Astrocyte (in vitro differentiated cells and primary cell): ENCODE data around the gene CCDC57. TPM values are rescaled to one million over a fixed set of nuclear protein-coding genes. Genes with fewer than 3 reads are reported as not detected.

Experiments used
- DNase-seq: peaks from one replicate; pipeline ENCODE4 v3.0.0-alpha.2; 2010; ENCODE audit warnings: low read depth
- FAIRE-seq: peaks from 2 replicates; lab custom pipeline; 2011; peaks lifted over from hg19 to GRCh38; lab: Jason Lieb, UNC
- H2AFZ ChIP-seq: 2 replicates; pipeline ENCODE4 v1.6.0; 2012; ENCODE audit warnings: low read depth, low read length, inconsistent platforms
- H3K27ac ChIP-seq: 2 replicates; pipeline ENCODE4 v1.5.1; 2011; ENCODE audit warnings: low read depth, low read length, inconsistent platforms
- H3K27me3 ChIP-seq: 2 replicates; pipeline ENCODE4 v1.6.0; 2011; ENCODE audit warnings: low read length, inconsistent platforms; ENCODE audit not compliant: insufficient read depth
- H3K36me3 ChIP-seq: 2 replicates; pipeline ENCODE4 v1.5.1; 2011; ENCODE audit warnings: low read length, inconsistent platforms; ENCODE audit not compliant: insufficient read depth
- H3K4me1 ChIP-seq: 2 replicates; pipeline ENCODE4 v1.5.1; 2011; ENCODE audit warnings: low read length, inconsistent platforms; ENCODE audit not compliant: insufficient read depth
- H3K4me2 ChIP-seq: 2 replicates; pipeline ENCODE4 v1.6.0; 2012; ENCODE audit warnings: low read length, inconsistent platforms
- H3K4me3 ChIP-seq: 2 replicates; pipeline ENCODE4 v1.5.1; 2011; ENCODE audit warnings: low read depth, mild to moderate bottlenecking, low read length, inconsistent platforms; ENCODE audit not compliant: insufficient read depth
- H3K79me2 ChIP-seq: 2 replicates; pipeline ENCODE4 v1.6.0; 2012; ENCODE audit warnings: mild to moderate bottlenecking, low read length, inconsistent platforms; ENCODE audit not compliant: insufficient read depth
- H3K9ac ChIP-seq: 2 replicates; pipeline ENCODE4 v1.6.0; 2012; ENCODE audit warnings: mild to moderate bottlenecking, low read length, inconsistent platforms
- H3K9me3 ChIP-seq: 2 replicates; pipeline ENCODE4 v1.5.1; 2012; ENCODE audit warnings: low read depth, mild to moderate bottlenecking, low read length, inconsistent platforms; ENCODE audit not compliant: insufficient read depth
- H4K20me1 ChIP-seq: 2 replicates; pipeline ENCODE4 v1.6.0; 2012; ENCODE audit warnings: low read length, inconsistent platforms; ENCODE audit not compliant: insufficient read depth
- H3K27ac Mint-ChIP-seq: one replicate; pipeline ENCODE4 v1.8.0; 2021; ENCODE audit warnings: mild to moderate bottlenecking, mixed read lengths; ENCODE audit not compliant: unreplicated experiment
- H3K27me3 Mint-ChIP-seq: one replicate; pipeline ENCODE4 v1.8.0; 2021; ENCODE audit warnings: low read depth, mixed read lengths; ENCODE audit not compliant: unreplicated experiment
- H3K36me3 Mint-ChIP-seq: one replicate; pipeline ENCODE4 v1.8.0; 2021; ENCODE audit warnings: low read depth, mixed read lengths; ENCODE audit not compliant: unreplicated experiment
- H3K4me1 Mint-ChIP-seq: one replicate; pipeline ENCODE4 v1.8.0; 2021; ENCODE audit warnings: low read depth, mixed read lengths; ENCODE audit not compliant: unreplicated experiment
- H3K4me3 Mint-ChIP-seq: one replicate; pipeline ENCODE4 v1.8.0; 2021; ENCODE audit warnings: mild to moderate bottlenecking, moderate library complexity, mixed read lengths; ENCODE audit not compliant: unreplicated experiment
- H3K9me3 Mint-ChIP-seq: one replicate; pipeline ENCODE4 v1.8.0; 2021; ENCODE audit warnings: mild to moderate bottlenecking, mixed read lengths; ENCODE audit not compliant: unreplicated experiment
- CTCF ChIP-seq: IDR thresholded peaks from 2 replicates; pipeline ENCODE4 v1.5.1; 2011; ENCODE audit warnings: low read depth, mild to moderate bottlenecking, inconsistent platforms, low read length, moderate library complexity; ENCODE audit not compliant: insufficient read depth
- EZH2 ChIP-seq: IDR thresholded peaks from 2 replicates; pipeline ENCODE4 v1.6.1; 2012; ENCODE audit warnings: mild to moderate bottlenecking, low read length, inconsistent platforms; ENCODE audit not compliant: insufficient read depth
- total RNA-seq: library from RNA; stranded (reverse); gene quantifications from 2 replicates; pipeline ENCODE4 v1.2.1, GENCODE V29; 2021

CCDC57 gene
- total RNA-seq, 1 donor from 2014 or later = 20.4 TPM

GRCh38 chr17:82059272-82060000 is 153.2 kb downstream of the CCDC57 start:
- Histone ChIP-seq H4K20me1 (peaks cover 57% of the 10 kb centered on the region), H3K27me3 (no peaks in the 10 kb centered on the region), H3K9me3 (no peaks in the 10 kb centered on the region), H3K4me2 (no peak overlapping the region), H3K9ac (no peak overlapping the region), H3K79me2 (peaks cover 19% of the 10 kb centered on the region), H3K27ac (no peak overlapping the region), H3K36me3 (peaks cover 5% of the 10 kb centered on the region), H3K4me3 (no peak overlapping the region), H3K4me1 (no peaks in the 10 kb centered on the region), H2AFZ (no peak overlapping the region)
- no peaks in the 10 kb centered on the region for H3K9me3 Mint-ChIP-seq
- peaks cover 3% of the 10 kb centered on the region for H3K36me3 Mint-ChIP-seq
- no peak overlapping the region for H3K4me3 Mint-ChIP-seq
- H3K27ac Mint-ChIP-seq = no peak overlapping the region
- no peak for FAIRE-seq
- no peaks in the 10 kb centered on the region for H3K4me1 Mint-ChIP-seq
- TF ChIP-seq EZH2 = no peak
- TF ChIP-seq CTCF = no peak
- no peak for DNase-seq
- H3K27me3 Mint-ChIP-seq = no peaks in the 10 kb centered on the region

DNA sequence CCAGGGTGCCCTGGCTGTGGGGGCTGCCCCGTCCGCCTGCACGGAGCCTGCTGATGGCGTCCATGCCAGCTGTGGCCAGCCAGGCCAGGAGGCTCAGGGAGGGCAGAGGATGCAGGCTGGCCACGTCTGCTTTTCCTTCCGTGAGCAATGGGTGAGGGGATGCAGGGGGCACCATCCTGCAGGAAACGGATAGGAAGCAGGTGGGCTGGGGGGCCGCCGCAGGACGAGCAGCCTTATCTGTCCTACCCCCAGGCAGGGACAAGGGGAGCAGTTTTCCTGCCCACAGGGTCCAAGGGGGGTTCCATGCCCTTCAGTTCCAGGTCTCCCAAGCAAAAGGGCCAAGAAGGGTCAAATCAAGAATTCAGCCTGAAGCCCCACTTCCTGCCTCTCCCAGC is 153.8 kb downstream of the CCDC57 start:
- FAIRE-seq = no peak
- Histone ChIP-seq H3K27ac (no peak overlapping the region), H3K79me2 (peaks cover 19% of the 10 kb centered on the region), H4K20me1 (peaks cover 52% of the 10 kb centered on the region), H3K4me1 (no peaks in the 10 kb centered on the region), H3K4me3 (no peak overlapping the region), H3K36me3 (peaks cover 5% of the 10 kb centered on the region), H3K27me3 (no peaks in the 10 kb centered on the region), H2AFZ (no peak overlapping the region), H3K9ac (no peak overlapping the region), H3K9me3 (no peaks in the 10 kb centered on the region), H3K4me2 (no peak overlapping the region)
- no peaks in the 10 kb centered on the region for H3K4me1 Mint-ChIP-seq
- H3K36me3 Mint-ChIP-seq = peaks cover 3% of the 10 kb centered on the region
- DNase-seq = no peak
- H3K27me3 Mint-ChIP-seq = no peaks in the 10 kb centered on the region
- no peak overlapping the region for H3K4me3 Mint-ChIP-seq
- TF ChIP-seq CTCF (no peak), EZH2 (no peak)
- no peaks in the 10 kb centered on the region for H3K9me3 Mint-ChIP-seq
- H3K27ac Mint-ChIP-seq = no peak overlapping the region

DNA sequence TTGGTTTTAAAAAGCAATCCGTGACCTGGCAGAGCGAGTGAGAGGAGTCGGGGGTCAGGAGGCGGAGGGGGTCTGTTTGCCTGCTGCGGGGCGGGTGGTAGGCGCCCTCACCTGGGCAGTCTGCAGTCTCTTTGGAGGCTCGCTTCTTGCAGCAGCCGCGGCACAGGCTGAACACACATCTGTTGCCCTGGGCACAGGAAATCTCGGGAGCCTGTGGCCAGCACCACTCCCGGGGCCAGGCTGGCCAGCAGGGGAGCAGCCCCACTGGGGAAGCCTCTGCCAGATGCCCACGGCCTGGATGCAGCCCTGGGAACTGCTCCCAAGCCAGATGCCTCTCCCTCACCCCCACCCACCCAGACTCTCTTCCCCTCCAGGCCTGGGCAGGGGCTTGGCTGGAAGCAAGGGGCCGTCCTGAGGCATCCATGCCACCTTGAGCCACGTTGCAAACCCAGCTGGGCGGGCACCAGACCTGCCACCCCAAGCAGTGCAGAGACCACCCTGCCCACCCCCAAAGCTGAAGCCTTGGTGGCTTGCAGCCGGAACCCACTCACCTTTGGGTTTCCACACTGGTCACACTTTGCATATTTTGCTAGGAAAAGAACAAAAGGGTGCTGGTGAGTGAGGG is 154.3 kb downstream of the CCDC57 start:
- FAIRE-seq (no peak), DNase-seq (no peak)
- TF ChIP-seq EZH2 (no peak), CTCF (no peak)
- H4K20me1 ChIP-seq = peaks cover 48% of the 10 kb centered on the region
- no peak overlapping the region for H3K4me3 Mint-ChIP-seq
- H3K36me3 Mint-ChIP-seq = peaks cover 3% of the 10 kb centered on the region
- no peak overlapping the region for H3K4me3 ChIP-seq
- no peaks in the 10 kb centered on the region for H3K4me1 Mint-ChIP-seq
- peaks cover 5% of the 10 kb centered on the region for H3K36me3 ChIP-seq
- H3K79me2 ChIP-seq = peaks cover 19% of the 10 kb centered on the region
- H3K27me3 ChIP-seq = no peaks in the 10 kb centered on the region
- no peaks in the 10 kb centered on the region for H3K9me3 ChIP-seq
- no peak overlapping the region for H2AFZ ChIP-seq
- no peaks in the 10 kb centered on the region for H3K9me3 Mint-ChIP-seq
- no peaks in the 10 kb centered on the region for H3K27me3 Mint-ChIP-seq
- H3K4me1 ChIP-seq = no peaks in the 10 kb centered on the region
- no peak overlapping the region for H3K27ac ChIP-seq
- no peak overlapping the region for H3K27ac Mint-ChIP-seq
- H3K9ac ChIP-seq = no peak overlapping the region
- no peak overlapping the region for H3K4me2 ChIP-seq
